ENCODE data around the gene SLAMF9. TPM values are rescaled to one million over a fixed set of nuclear protein-coding genes. Genes with fewer than 3 reads are reported as not detected.
A peak's percentile ranks its signal among the peaks of the same experiment; 100 is the strongest.

The SLAMF9 gene
- total RNA-seq, 2 experiments from 2014 or later: not detected

DNA sequence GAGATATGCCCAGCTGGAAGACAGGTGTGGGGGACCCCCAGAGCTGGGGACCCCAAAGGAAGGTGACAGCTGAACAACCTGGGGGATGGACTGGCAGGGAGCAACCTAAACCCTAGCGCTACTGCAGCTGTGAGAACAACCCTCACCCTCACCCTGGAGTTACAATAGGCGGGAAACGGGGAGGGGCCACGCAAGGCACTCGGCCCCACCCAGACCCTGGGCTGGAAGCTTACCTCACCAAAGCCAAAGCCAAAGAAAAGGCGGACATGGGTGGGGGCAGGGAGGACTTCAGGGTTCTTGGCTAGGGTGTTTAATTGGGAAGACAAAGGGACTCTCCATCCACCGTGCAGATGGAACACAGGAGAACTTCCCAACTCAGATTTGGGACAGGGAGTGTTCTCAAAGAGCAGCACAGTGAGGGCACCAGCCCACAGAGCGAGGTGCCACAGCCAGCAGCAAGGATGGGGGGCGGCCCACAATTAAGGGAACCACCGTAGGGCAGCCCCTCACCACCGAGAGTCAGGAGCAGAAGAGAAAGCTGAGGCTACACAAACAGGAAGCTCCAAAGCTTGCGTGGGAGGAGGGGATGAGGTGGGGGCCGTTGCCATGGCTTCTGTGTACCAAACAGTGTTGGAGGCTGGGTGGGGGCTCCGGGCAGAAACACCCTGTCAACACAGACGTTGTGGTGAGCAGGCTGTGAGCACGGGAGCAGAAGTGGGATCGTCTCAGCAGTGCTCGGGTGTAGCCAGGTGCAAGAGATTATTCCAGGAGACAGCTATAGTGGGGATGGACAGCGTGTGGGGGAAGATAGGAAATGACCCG lies 30.6 kb downstream of the SLAMF9 start:
- Histone ChIP-seq H3K79me2 (ENCODE audit: insufficient read depth, low read depth, low read length) (peaks cover 47% of the 10 kb centered on the region; the same call in 1 of the 2 replicates), H3K4me2 (ENCODE audit: low read length) (peak overlapping the region; percentile 90), H3K9me3 (ENCODE audit: low read length) (no peaks in the 10 kb centered on the region), H4K20me1 (ENCODE audit: insufficient read depth, low read length) (no peaks in the 10 kb centered on the region), H3K4me1 (ENCODE audit: insufficient read depth, low read length, poor library complexity, severe bottlenecking) (peaks cover 43% of the 10 kb centered on the region), H3K27ac (ENCODE audit: low read depth, low read length, poor library complexity, severe bottlenecking) (peak overlapping the region; percentile 80), H3K4me3 (ENCODE audit: low read depth, low read length, poor library complexity, severe bottlenecking) (peak overlapping the region; percentile 94), H3K9me2 (ENCODE audit: insufficient read depth, low read length) (no peaks in the 10 kb centered on the region), H2AFZ (ENCODE audit: low read length) (no peak overlapping the region), H3K36me3 (ENCODE audit: insufficient read depth, low read length) (peaks cover 27% of the 10 kb centered on the region)
- BruUV-seq (replicated peaks): no TSS peak
- DNase-seq (ENCODE audit: low spot score): peak; percentile 75
- ChIA-PET POLR2A (interaction anchor here (0.8 to 2.2 kb wide), 4 partner anchors 9 to 108 kb away, joined by 3 to 6 read pairs (median 3); partner anchors contain the start of gene PIGM), CTCF (ENCODE audit: unreplicated experiment) (no interaction called here)
- TF ChIP-seq EZH2phosphoT487 (IDR thresholded peaks at IDR 0.05; ENCODE audit: borderline replicate concordance, low read depth, low read length): no peak
- TF ChIP-seq, protein P1, sequence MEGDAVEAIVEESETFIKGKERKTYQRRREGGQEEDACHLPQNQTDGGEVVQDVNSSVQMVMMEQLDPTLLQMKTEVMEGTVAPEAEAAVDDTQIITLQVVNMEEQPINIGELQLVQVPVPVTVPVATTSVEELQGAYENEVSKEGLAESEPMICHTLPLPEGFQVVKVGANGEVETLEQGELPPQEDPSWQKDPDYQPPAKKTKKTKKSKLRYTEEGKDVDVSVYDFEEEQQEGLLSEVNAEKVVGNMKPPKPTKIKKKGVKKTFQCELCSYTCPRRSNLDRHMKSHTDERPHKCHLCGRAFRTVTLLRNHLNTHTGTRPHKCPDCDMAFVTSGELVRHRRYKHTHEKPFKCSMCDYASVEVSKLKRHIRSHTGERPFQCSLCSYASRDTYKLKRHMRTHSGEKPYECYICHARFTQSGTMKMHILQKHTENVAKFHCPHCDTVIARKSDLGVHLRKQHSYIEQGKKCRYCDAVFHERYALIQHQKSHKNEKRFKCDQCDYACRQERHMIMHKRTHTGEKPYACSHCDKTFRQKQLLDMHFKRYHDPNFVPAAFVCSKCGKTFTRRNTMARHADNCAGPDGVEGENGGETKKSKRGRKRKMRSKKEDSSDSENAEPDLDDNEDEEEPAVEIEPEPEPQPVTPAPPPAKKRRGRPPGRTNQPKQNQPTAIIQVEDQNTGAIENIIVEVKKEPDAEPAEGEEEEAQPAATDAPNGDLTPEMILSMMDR (conservative IDR thresholded peaks at IDR 0.05; ENCODE audit: low read length): no peak
- intact Hi-C loops (cut with micrococcal nuclease; ENCODE audit: unreplicated experiment): no loop called here

DNA sequence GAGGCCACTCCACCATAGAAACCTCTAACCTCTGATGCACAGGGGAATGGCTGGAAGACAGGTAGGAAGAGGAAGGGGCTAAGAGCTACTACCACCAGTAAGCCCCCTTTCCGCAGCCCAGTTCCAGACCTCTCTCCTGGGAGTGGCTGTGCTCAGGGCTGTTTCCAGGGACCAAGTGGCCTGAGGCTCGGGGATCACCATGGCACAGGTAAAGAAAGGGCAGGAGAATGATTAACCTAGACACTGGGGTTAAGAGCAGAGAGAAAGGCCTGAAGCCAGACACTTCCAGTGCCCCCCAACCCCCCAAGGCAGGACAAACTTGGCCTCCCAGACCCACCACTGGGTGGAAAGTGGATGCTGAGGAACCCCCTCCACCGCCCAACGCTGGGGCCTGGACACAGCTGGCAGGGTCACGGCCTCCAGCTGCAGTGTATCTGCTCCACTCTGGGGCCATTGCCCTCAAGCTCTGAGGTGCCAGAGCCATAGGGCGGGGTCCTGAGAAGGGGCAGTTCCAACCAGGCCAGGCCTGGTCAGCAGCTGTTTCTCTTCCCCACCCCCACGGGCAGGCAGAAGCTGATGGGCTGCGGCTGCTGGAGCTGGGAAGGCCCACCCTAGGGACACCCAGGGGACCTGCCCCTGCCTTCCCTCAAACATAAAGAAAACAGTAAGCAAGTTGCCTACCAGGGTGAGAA lies 31.4 kb downstream of the SLAMF9 start:
- Histone ChIP-seq H3K9me3 (ENCODE audit: low read length) (no peaks in the 10 kb centered on the region), H3K9me2 (ENCODE audit: insufficient read depth, low read length) (no peaks in the 10 kb centered on the region), H4K20me1 (ENCODE audit: insufficient read depth, low read length) (no peaks in the 10 kb centered on the region), H3K27ac (ENCODE audit: low read depth, low read length, poor library complexity, severe bottlenecking) (peak overlapping the region; percentile 80), H3K79me2 (ENCODE audit: insufficient read depth, low read depth, low read length) (peaks cover 47% of the 10 kb centered on the region; the same call in 1 of the 2 replicates), H3K4me3 (ENCODE audit: low read depth, low read length, poor library complexity, severe bottlenecking) (peak overlapping the region; percentile 94), H3K4me2 (ENCODE audit: low read length) (peak overlapping the region; percentile 90), H3K4me1 (ENCODE audit: insufficient read depth, low read length, poor library complexity, severe bottlenecking) (peaks cover 43% of the 10 kb centered on the region), H3K36me3 (ENCODE audit: insufficient read depth, low read length) (peaks cover 34% of the 10 kb centered on the region), H2AFZ (ENCODE audit: low read length) (no peak overlapping the region)
- ChIA-PET POLR2A (interaction anchor here (0.8 to 1.2 kb wide), 3 partner anchors 11 to 109 kb away, joined by 3 read pairs; partner anchors contain the start of gene PIGM), CTCF (ENCODE audit: unreplicated experiment) (interaction anchor here (0.6 kb wide), 1 partner anchor 57 kb away, joined by 3 read pairs; no protein-coding TSS in a partner anchor)
- DNase-seq (ENCODE audit: low spot score): peak; percentile 14
- TF ChIP-seq EZH2phosphoT487 (IDR thresholded peaks at IDR 0.05; ENCODE audit: borderline replicate concordance, low read depth, low read length): no peak
- TF ChIP-seq, protein P1 (conservative IDR thresholded peaks at IDR 0.05; ENCODE audit: low read length): no peak
- intact Hi-C loops (cut with micrococcal nuclease; ENCODE audit: unreplicated experiment): no loop called here
- no TSS peak for BruUV-seq (replicated peaks)

Data from OCI-LY7 (cell line).